Natural killer cell (primary cell): ENCODE results near the gene RALGAPB. TPM values are rescaled to one million over a fixed set of nuclear protein-coding genes. Genes with fewer than 3 reads are reported as not detected.

Experiments used
- ATAC-seq, 3 donors: fragments of 150-1000 bp in 2 of 3; fragments of 200-7000 bp in 1 of 3; cut with Tn5 transposase; 1 replicate in 1 of 3; 2 replicates in 2 of 3; pipeline ENCODE4 v1.10.0; 2021; ENCODE audit warnings: mild to moderate bottlenecking in 2 of 3, moderate library complexity in 2 of 3
- DNase-seq, 2 donors: peaks; one replicate each; pipeline versions ENCODE4 v3.0.0 to v3.0.0-alpha.2; 2013 to 2021; ENCODE audit warnings: mixed read lengths in 1 of 2
- H3K27ac ChIP-seq: one replicate; pipeline ENCODE4 v1.5.1; 2013; ENCODE audit warnings: mild to moderate bottlenecking, low read length
- H3K27me3 ChIP-seq: one replicate; pipeline ENCODE4 v1.6.1; 2013; ENCODE audit warnings: low read length; ENCODE audit not compliant: control insufficient read depth, insufficient read depth
- H3K36me3 ChIP-seq: one replicate; pipeline ENCODE4 v1.6.1; 2013; ENCODE audit warnings: low read length; ENCODE audit not compliant: control insufficient read depth, insufficient read depth
- H3K4me1 ChIP-seq: one replicate; pipeline ENCODE4 v1.6.1; 2013; ENCODE audit warnings: low read length; ENCODE audit not compliant: control insufficient read depth, insufficient read depth
- H3K4me3 ChIP-seq: one replicate; pipeline ENCODE4 v1.5.1; 2013; ENCODE audit warnings: low read length
- H3K9me3 ChIP-seq: one replicate; pipeline ENCODE4 v1.6.1; 2013; ENCODE audit warnings: low read length; ENCODE audit not compliant: control insufficient read depth, insufficient read depth
- H3K27ac Mint-ChIP-seq, 2 donors: one replicate each; pipeline ENCODE4 v1.8.0; 2022; ENCODE audit warnings: mild to moderate bottlenecking in 2 of 2, mixed read lengths in 2 of 2, moderate library complexity in 1 of 2
- H3K27me3 Mint-ChIP-seq, 2 donors: one replicate each; pipeline ENCODE4 v1.8.0; 2022; ENCODE audit warnings: low read depth in 2 of 2, mixed read lengths in 2 of 2
- H3K36me3 Mint-ChIP-seq: one replicate; pipeline ENCODE4 v1.8.0; 2022; ENCODE audit warnings: mixed read lengths
- H3K4me1 Mint-ChIP-seq, 2 donors: one replicate each; pipeline ENCODE4 v1.8.0; 2022; ENCODE audit warnings: mixed read lengths in 2 of 2
- H3K4me3 Mint-ChIP-seq: one replicate; pipeline ENCODE4 v1.8.0; 2022; ENCODE audit warnings: mild to moderate bottlenecking, moderate library complexity, mixed read lengths
- H3K9me3 Mint-ChIP-seq, 2 donors: one replicate each; pipeline ENCODE4 v1.8.0; 2022; ENCODE audit warnings: mixed read lengths in 2 of 2
- CTCF ChIP-seq: fragments of 200-600 bp; IDR thresholded peaks from one replicate; pipeline ENCODE4 v1.8.0; 2022; ENCODE audit warnings: antibody characterized with exemption
- WGBS: methylation state at CpG from one replicate; pipeline ENCODE4 v1.1.7; 2013; ENCODE audit warnings: missing lambda C conversion rate; ENCODE audit not compliant: insufficient coverage; 5-methylcytosine and 5-hydroxymethylcytosine counted together
- intact Hi-C: fragments of 100-400 bp; cut with micrococcal nuclease; formaldehyde crosslinking; loops from one replicate; pipeline ENCODE4 v1.14.2; 2022
- total RNA-seq, 4 donors: library from RNA; stranded (reverse); fragments of 120-200 nt in 1 of 4; gene quantifications; one replicate each; pipeline versions ENCODE4 v1.2.3 to v1.2.4, GENCODE V29; 2013 to 2022

RALGAPB gene
- total RNA-seq, 3 donors from 2014 or later (not counting 1 experiment from before 2014, with no cell fraction given): 45.1 to 73.1 (median 57.4) TPM

GRCh38 chr20:38543014-38543906 lies 70.6 kb downstream of the RALGAPB start:
- Histone ChIP-seq H3K36me3 (peaks cover 91% of the 10 kb centered on the region), H3K4me3 (no peak overlapping the region), H3K4me1 (no peaks in the 10 kb centered on the region), H3K9me3 (no peaks in the 10 kb centered on the region), H3K27me3 (no peaks in the 10 kb centered on the region), H3K27ac (no peak overlapping the region)
- H3K36me3 Mint-ChIP-seq: peaks cover 41% of the 10 kb centered on the region
- WGBS: 92% methylated on average over 7 of the region's 7 CpGs
- ATAC-seq: no peak
- H3K27me3 Mint-ChIP-seq: no peaks in the 10 kb centered on the region
- intact Hi-C loops: no loop called here
- TF ChIP-seq CTCF: no peak
- no peak overlapping the region for H3K4me3 Mint-ChIP-seq
- no peak overlapping the region for H3K27ac Mint-ChIP-seq
- no peaks in the 10 kb centered on the region for H3K9me3 Mint-ChIP-seq
- no peak for DNase-seq
- H3K4me1 Mint-ChIP-seq: peaks cover 0 to 5% of the 10 kb centered on the region in 2 donors

- H3K27me3 ChIP-seq: no peaks in the 10 kb centered on the region
- no peak for TF ChIP-seq CTCF
- peaks cover 78% of the 10 kb centered on the region for H3K36me3 ChIP-seq
These were observed 73.1 kb downstream of the RALGAPB start for GRCh38 chr20:38545771-38546170.

GRCh38 chr20:38547288-38548085 lies 74.8 kb downstream of the RALGAPB start:
- no peaks in the 10 kb centered on the region for H3K27me3 Mint-ChIP-seq
- Histone ChIP-seq H3K36me3 (peaks cover 77% of the 10 kb centered on the region), H3K4me1 (no peaks in the 10 kb centered on the region), H3K4me3 (no peak overlapping the region), H3K27ac (no peak overlapping the region), H3K9me3 (no peaks in the 10 kb centered on the region), H3K27me3 (no peaks in the 10 kb centered on the region)
- intact Hi-C loops: no loop called here
- no peak for TF ChIP-seq CTCF
- WGBS: 100% methylated on average over 2 of the region's 3 CpGs
- peaks cover 0 to 5% of the 10 kb centered on the region in 2 donors for H3K4me1 Mint-ChIP-seq
- ATAC-seq: no peak
- H3K4me3 Mint-ChIP-seq: no peak overlapping the region
- H3K36me3 Mint-ChIP-seq: peaks cover 28% of the 10 kb centered on the region
- H3K9me3 Mint-ChIP-seq: no peaks in the 10 kb centered on the region
- DNase-seq: no peak
- no peak overlapping the region for H3K27ac Mint-ChIP-seq

More at GRCh38 chr20:38545771-38546170, 73.1 kb downstream of the RALGAPB start:
- Mint-ChIP-seq H3K36me3 (peaks cover 38% of the 10 kb centered on the region), H3K4me3 (no peak overlapping the region), H3K9me3 (no peaks in the 10 kb centered on the region), H3K27ac (no peak overlapping the region), H3K27me3 (no peaks in the 10 kb centered on the region), H3K4me1 (peaks cover 0 to 5% of the 10 kb centered on the region in 2 donors)
- WGBS: 100% methylated on average over 2 of the region's 2 CpGs
- DNase-seq (no peak), ATAC-seq (no peak)
- Histone ChIP-seq H3K9me3 (no peaks in the 10 kb centered on the region), H3K4me3 (no peak overlapping the region), H3K27ac (no peak overlapping the region), H3K4me1 (no peaks in the 10 kb centered on the region)
- intact Hi-C loops: no loop called here
